ENCODE results near the gene GRIA3. TPM values are rescaled to one million over a fixed set of nuclear protein-coding genes. Genes with fewer than 3 reads are reported as not detected.

Gene GRIA3
- total RNA-seq, 4 donors from 2014 or later, result 0.12 to 0.58 TPM; not detected in 2

DNA sequence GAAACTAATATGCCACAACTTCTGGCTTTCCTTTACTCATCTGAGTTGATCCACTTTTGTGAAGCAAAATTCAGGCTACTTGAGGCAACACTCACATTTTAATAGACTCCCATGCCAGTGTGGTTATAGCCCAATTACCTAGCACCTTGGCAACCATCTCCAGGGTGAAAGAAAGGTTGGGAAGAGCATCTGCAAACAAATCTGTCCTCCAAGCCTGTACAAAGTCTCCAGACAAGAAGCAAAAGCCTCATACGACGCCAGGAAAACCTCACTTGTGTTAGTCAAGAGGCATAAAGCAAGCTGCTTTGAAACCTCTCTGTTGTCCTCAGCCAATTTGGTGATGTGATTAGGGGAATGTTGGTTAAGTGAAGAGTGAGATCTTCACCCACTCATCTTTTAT lies 302.2 kb downstream of the GRIA3 start:
- 71 to 91% methylated on average over 2 of the region's 2 CpGs for WGBS, 2 donors

DNA sequence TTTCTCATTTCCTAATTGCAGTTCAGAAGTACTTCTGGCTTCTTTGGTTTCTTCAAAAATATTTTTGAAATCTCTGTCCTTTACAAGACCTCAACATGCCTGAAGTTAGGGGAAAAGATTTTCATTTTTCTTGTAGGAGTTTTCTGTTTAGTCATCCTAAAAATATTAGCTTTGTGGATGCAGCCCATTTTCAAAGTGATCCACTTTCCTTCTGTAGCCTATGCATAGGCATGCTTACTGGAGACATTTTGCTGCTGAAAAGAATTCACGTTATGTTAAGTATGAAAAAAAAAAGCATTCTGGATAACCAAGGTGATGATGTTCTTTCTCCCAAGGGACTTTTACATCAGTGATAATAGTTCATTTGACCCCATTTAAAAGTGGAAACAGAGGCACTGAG lies 303.2 kb downstream of the GRIA3 start:
- intact Hi-C loops (cut with DNase I; ENCODE audit: low total_unique reads), result no loop called here
- TF ChIP-seq, protein P1, sequence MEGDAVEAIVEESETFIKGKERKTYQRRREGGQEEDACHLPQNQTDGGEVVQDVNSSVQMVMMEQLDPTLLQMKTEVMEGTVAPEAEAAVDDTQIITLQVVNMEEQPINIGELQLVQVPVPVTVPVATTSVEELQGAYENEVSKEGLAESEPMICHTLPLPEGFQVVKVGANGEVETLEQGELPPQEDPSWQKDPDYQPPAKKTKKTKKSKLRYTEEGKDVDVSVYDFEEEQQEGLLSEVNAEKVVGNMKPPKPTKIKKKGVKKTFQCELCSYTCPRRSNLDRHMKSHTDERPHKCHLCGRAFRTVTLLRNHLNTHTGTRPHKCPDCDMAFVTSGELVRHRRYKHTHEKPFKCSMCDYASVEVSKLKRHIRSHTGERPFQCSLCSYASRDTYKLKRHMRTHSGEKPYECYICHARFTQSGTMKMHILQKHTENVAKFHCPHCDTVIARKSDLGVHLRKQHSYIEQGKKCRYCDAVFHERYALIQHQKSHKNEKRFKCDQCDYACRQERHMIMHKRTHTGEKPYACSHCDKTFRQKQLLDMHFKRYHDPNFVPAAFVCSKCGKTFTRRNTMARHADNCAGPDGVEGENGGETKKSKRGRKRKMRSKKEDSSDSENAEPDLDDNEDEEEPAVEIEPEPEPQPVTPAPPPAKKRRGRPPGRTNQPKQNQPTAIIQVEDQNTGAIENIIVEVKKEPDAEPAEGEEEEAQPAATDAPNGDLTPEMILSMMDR (IDR thresholded peaks at IDR 0.05), result no peak
- TF ChIP-seq POLR2A (IDR thresholded peaks at IDR 0.05), result no peak
- DNase-seq (ENCODE audit: low spot score in 2 of 2), result no peak
- H3K4me3 ChIP-seq (ENCODE audit: low read depth, poor library complexity, severe bottlenecking), result no peak overlapping the region
- 75 to 77% methylated on average over 1 of the region's 1 CpG for WGBS, 2 donors

More for the DNA sequence above, 302.2 kb downstream of the GRIA3 start:
- no peak for TF ChIP-seq POLR2A (IDR thresholded peaks at IDR 0.05)
- TF ChIP-seq, protein P1 (IDR thresholded peaks at IDR 0.05), result no peak
- DNase-seq (ENCODE audit: low spot score in 2 of 2), result no peak
- intact Hi-C loops (cut with DNase I; ENCODE audit: low total_unique reads), result no loop called here
- H3K4me3 ChIP-seq (ENCODE audit: low read depth, poor library complexity, severe bottlenecking), result no peak overlapping the region

DNA sequence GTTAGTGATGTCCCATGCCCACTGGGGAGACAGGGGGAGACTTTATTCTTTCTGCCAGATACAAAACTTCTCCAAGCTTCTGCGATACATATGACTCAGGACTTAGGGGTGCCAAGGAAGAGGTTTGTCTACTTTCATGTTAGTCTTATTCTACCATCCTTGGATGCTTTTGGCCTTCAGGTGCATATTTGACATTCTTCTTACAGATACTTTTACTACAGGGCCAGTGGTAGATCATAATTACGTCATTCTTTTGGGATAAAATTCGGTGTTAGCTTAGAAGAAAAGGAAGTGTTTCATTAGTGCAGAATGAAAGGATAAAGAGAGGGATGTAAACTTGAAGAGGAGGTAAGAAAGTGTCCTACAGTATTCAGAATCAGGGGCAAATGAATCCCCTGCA lies 303.6 kb downstream of the GRIA3 start:
- H3K4me3 ChIP-seq (ENCODE audit: low read depth, poor library complexity, severe bottlenecking), result no peak overlapping the region
- intact Hi-C loops (cut with DNase I; ENCODE audit: low total_unique reads), result no loop called here
- TF ChIP-seq, protein P1 (IDR thresholded peaks at IDR 0.05), result no peak
- no peak for TF ChIP-seq POLR2A (IDR thresholded peaks at IDR 0.05)
- 55 to 56% methylated on average over 3 of the region's 3 CpGs for WGBS, 2 donors
- no peak for DNase-seq (ENCODE audit: low spot score in 2 of 2)

DNA sequence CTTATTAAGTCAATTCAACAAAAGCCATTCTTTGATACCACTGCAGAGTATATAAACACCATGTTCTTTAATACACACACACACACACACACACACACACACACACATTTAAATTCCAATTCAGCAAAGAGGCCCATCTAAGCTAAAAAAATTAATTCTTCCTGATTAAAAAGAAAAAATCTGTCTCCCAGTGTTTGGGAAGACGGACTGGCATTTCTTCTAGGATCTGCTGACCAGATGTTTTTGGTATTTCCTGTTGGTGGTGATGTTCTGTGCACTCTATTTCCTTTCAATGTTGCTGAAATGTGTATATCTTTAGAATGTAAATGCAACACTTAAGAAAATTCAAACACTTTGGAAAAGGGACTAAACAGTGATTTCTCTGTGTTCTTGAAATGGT lies 304.9 kb downstream of the GRIA3 start:
- 32 to 38% methylated on average over 1 of the region's 1 CpG for WGBS, 2 donors
- intact Hi-C loops (cut with DNase I; ENCODE audit: low total_unique reads), result no loop called here
- no peak overlapping the region for H3K4me3 ChIP-seq (ENCODE audit: low read depth, poor library complexity, severe bottlenecking)
- DNase-seq (ENCODE audit: low spot score in 2 of 2), result no peak
- TF ChIP-seq, protein P1 (IDR thresholded peaks at IDR 0.05), result no peak
- TF ChIP-seq POLR2A (IDR thresholded peaks at IDR 0.05), result no peak

DNA sequence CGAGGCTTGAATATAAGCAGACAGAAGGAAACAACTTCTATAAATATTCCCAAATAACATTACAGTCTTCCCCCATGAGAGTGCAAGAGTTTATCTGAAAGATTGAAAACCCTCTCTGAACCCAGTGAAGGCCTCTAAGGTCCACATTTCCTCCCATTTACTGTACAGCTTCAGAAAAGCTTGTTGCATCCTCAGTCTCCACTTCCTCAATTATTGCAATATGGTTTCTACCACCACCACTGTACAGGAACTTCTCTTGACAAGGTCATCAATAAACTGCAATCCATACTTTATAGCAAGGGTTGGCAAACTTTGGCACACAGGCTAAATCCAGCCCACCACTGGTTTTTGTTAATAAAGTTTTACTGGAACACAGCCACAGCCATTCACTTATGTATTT lies 309.8 kb downstream of the GRIA3 start:
- intact Hi-C loops (cut with DNase I; ENCODE audit: low total_unique reads), result no loop called here
- no peak for DNase-seq (ENCODE audit: low spot score in 2 of 2)
- no peak for TF ChIP-seq POLR2A (IDR thresholded peaks at IDR 0.05)
- TF ChIP-seq, protein P1 (IDR thresholded peaks at IDR 0.05), result no peak
- H3K4me3 ChIP-seq (ENCODE audit: low read depth, poor library complexity, severe bottlenecking), result no peak overlapping the region
- WGBS, 2 donors, result 29 to 31% methylated on average over 1 of the region's 1 CpG

DNA sequence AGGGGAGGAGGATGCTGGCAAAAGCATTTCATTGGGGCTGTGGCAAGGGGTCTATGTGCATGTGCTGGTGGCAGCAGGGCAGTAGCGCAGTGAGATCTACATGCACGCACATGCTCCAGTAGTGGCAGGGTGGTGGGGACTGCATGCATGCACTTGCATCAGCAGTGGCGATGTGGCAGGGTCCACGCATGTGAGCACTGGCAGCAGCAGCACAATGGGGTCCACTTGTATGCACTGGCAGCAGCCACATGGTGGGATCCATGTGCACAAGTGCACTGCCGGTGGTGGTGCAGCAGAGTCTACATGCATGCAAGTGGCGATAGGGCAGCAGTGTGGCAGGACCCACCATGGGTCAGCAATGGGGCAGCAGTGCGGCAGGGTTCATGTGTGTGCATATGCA lies 315.7 kb downstream of the GRIA3 start:
- H3K4me3 ChIP-seq (ENCODE audit: low read depth, poor library complexity, severe bottlenecking), result no peak overlapping the region
- no peak for TF ChIP-seq POLR2A (IDR thresholded peaks at IDR 0.05)
- TF ChIP-seq, protein P1 (IDR thresholded peaks at IDR 0.05), result no peak
- whole genome bisulfite sequencing, 2 donors, result 93 to 100% methylated on average over 2 to 7 of the region's 7 CpGs
- DNase-seq (ENCODE audit: low spot score in 2 of 2), result no peak
- intact Hi-C loops (cut with DNase I; ENCODE audit: low total_unique reads), result no loop called here
